Hepatocyte (in vitro differentiated cells): ENCODE measurements around the gene CYB5R3.

Experiments
- EZH2 ChIP-seq: fragments of 200-600 bp; sonication (generic); IDR thresholded peaks from 2 replicates; pipeline ENCODE4 v1.6.1; 2016; ENCODE audit warnings: antibody characterized with exemption, mild to moderate bottlenecking, borderline replicate concordance
- EZH2phosphoT487 ChIP-seq: fragments of 200-600 bp; sonication (generic); IDR thresholded peaks from one replicate; pipeline ENCODE4 v1.6.1; 2018; ENCODE audit warnings: antibody characterized with exemption, mild to moderate bottlenecking, low read depth, moderate library complexity; ENCODE audit not compliant: unreplicated experiment, severe bottlenecking
- TF ChIP-seq, protein P1 (sequence below): fragments of 200-600 bp; sonication (generic); IDR thresholded peaks from 2 replicates; pipeline ENCODE4 v1.5.1; 2016; ENCODE audit warnings: antibody characterized with exemption, mild to moderate bottlenecking; ENCODE audit not compliant: poor library complexity

DNA sequence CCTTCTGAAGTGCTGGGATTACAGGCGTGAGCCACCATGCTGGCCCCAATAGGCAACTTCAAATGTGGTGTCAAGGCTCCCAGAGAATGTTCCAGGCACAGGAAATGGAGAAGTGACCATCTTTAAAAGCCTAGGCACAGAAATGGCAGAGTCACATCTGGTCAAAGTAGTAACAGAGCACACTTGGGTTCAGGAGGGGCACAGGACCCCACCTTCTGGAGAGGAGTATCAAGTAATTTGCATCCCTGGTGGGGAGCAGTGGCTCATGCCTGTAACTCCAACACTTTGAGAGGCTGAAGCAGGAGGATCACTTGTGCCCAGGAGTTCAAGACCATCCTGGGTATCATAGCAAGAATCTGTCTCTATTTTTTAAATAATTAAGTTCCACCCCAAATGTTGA, 66.2 kb downstream of the CYB5R3 start:
- TF ChIP-seq EZH2 (no peak), EZH2phosphoT487 (no peak)
- TF ChIP-seq, protein P1, sequence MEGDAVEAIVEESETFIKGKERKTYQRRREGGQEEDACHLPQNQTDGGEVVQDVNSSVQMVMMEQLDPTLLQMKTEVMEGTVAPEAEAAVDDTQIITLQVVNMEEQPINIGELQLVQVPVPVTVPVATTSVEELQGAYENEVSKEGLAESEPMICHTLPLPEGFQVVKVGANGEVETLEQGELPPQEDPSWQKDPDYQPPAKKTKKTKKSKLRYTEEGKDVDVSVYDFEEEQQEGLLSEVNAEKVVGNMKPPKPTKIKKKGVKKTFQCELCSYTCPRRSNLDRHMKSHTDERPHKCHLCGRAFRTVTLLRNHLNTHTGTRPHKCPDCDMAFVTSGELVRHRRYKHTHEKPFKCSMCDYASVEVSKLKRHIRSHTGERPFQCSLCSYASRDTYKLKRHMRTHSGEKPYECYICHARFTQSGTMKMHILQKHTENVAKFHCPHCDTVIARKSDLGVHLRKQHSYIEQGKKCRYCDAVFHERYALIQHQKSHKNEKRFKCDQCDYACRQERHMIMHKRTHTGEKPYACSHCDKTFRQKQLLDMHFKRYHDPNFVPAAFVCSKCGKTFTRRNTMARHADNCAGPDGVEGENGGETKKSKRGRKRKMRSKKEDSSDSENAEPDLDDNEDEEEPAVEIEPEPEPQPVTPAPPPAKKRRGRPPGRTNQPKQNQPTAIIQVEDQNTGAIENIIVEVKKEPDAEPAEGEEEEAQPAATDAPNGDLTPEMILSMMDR, result no peak
